HEK293 (cell line): ENCODE results near the gene FGF6.
A peak's percentile ranks its signal among the peaks of the same experiment; 100 is the strongest.

Experiments used
- HOXA7 ChIP-seq: sonication (generic); formaldehyde crosslinking; IDR thresholded peaks from 2 replicates; pipeline ENCODE4 v1.8.1; 2022; ENCODE audit warnings: missing genetic modification reagents, borderline replicate concordance
- MEIS1 ChIP-seq: sonication (generic); formaldehyde crosslinking; IDR thresholded peaks from 2 replicates; pipeline ENCODE4 v1.8.1; 2022; ENCODE audit warnings: missing genetic modification reagents, mild to moderate bottlenecking, borderline replicate concordance
- OSR2 ChIP-seq: fragments of 450-650 bp; formaldehyde crosslinking; IDR thresholded peaks from 2 replicates; pipeline ENCODE4 v1.5.1; 2016; ENCODE audit warnings: missing biosample characterization, missing genetic modification characterization
- TRIM28 ChIP-seq: IDR thresholded peaks from 2 replicates; pipeline ENCODE4 v1.6.1; 2011; ENCODE audit warnings: low read length, control low read depth, borderline replicate concordance
- ZBTB7A ChIP-seq: fragments of 450-650 bp; formaldehyde crosslinking; IDR thresholded peaks from 2 replicates; pipeline ENCODE4 v1.5.1; 2016; ENCODE audit warnings: low read depth, missing biosample characterization, missing genetic modification characterization
- ZFP3 ChIP-seq: fragments of 450-650 bp; formaldehyde crosslinking; IDR thresholded peaks from 2 replicates; pipeline ENCODE4 v1.5.1; 2016; ENCODE audit warnings: low read depth, missing biosample characterization, missing genetic modification characterization
- ZNF16 ChIP-seq: fragments of 450-650 bp; formaldehyde crosslinking; IDR thresholded peaks from 2 replicates; pipeline ENCODE4 v1.5.1; 2016; ENCODE audit warnings: low read depth, missing biosample characterization, missing genetic modification characterization
- ZNF211 ChIP-seq: fragments of 450-650 bp; formaldehyde crosslinking; IDR thresholded peaks from 2 replicates; pipeline ENCODE4 v1.5.1; 2016; ENCODE audit warnings: low read depth, missing biosample characterization, missing genetic modification characterization
- ZNF221 ChIP-seq: fragments of 450-650 bp; formaldehyde crosslinking; IDR thresholded peaks from 2 replicates; pipeline ENCODE4 v1.5.1; 2017; ENCODE audit warnings: missing biosample characterization, missing genetic modification characterization, borderline replicate concordance
- ZNF433 ChIP-seq: fragments of 450-650 bp; formaldehyde crosslinking; IDR thresholded peaks from 2 replicates; pipeline ENCODE4 v1.5.1; 2016; ENCODE audit warnings: missing biosample characterization, missing genetic modification characterization, low read depth
- ZNF473 ChIP-seq: fragments of 450-650 bp; formaldehyde crosslinking; IDR thresholded peaks from 2 replicates; pipeline ENCODE4 v1.5.1; 2017; ENCODE audit warnings: missing biosample characterization, missing genetic modification characterization
- ZNF548 ChIP-seq: fragments of 450-650 bp; formaldehyde crosslinking; IDR thresholded peaks from 2 replicates; pipeline ENCODE4 v1.5.1; 2016; ENCODE audit warnings: missing biosample characterization, missing genetic modification characterization
- ZNF629 ChIP-seq: fragments of 450-650 bp; formaldehyde crosslinking; IDR thresholded peaks from 2 replicates; pipeline ENCODE4 v1.5.1; 2017; ENCODE audit warnings: missing biosample characterization, missing genetic modification characterization
- ZNF707 ChIP-seq: fragments of 450-650 bp; formaldehyde crosslinking; IDR thresholded peaks from 2 replicates; pipeline ENCODE4 v1.5.1; 2016; ENCODE audit warnings: missing biosample characterization, missing genetic modification characterization
- ZSCAN23 ChIP-seq: fragments of 450-650 bp; formaldehyde crosslinking; IDR thresholded peaks from 2 replicates; pipeline ENCODE4 v1.5.1; 2016; ENCODE audit warnings: missing biosample characterization, missing genetic modification characterization
- TF ChIP-seq, protein P1 (sequence below): fragments of 450-650 bp; formaldehyde crosslinking; conservative IDR thresholded peaks from 2 replicates; pipeline ENCODE4 v1.5.1; 2016; ENCODE audit warnings: low read depth, missing biosample characterization, missing genetic modification characterization
- TF ChIP-seq, protein P2 (sequence below): fragments of 450-650 bp; formaldehyde crosslinking; IDR thresholded peaks from 2 replicates; pipeline ENCODE4 v1.5.1; 2017; ENCODE audit warnings: missing biosample characterization, missing genetic modification characterization
- TF ChIP-seq, protein P3 (sequence below): fragments of 450-650 bp; formaldehyde crosslinking; IDR thresholded peaks from 2 replicates; pipeline ENCODE4 v1.5.1; 2016; ENCODE audit warnings: missing biosample characterization, missing genetic modification characterization
- TF ChIP-seq, protein P4 (sequence below): fragments of 450-650 bp; formaldehyde crosslinking; optimal IDR thresholded peaks from 2 replicates; pipeline ENCODE3; 2016; ENCODE audit warnings: missing biosample characterization, mild to moderate bottlenecking, missing genetic modification characterization
- TF ChIP-seq, protein P5 (sequence below): fragments of 450-650 bp; formaldehyde crosslinking; IDR thresholded peaks from 2 replicates; pipeline ENCODE4 v1.5.1; 2017; ENCODE audit warnings: missing biosample characterization, missing genetic modification characterization
- TF ChIP-seq, protein P6 (sequence below): fragments of 450-650 bp; formaldehyde crosslinking; IDR thresholded peaks from 2 replicates; pipeline ENCODE4 v1.5.1; 2017; ENCODE audit warnings: missing biosample characterization, mild to moderate bottlenecking, missing genetic modification characterization, moderate library complexity
- TF ChIP-seq, protein P7 (sequence below): fragments of 450-650 bp; formaldehyde crosslinking; IDR thresholded peaks from 2 replicates; pipeline ENCODE4 v1.5.1; 2016; ENCODE audit warnings: missing biosample characterization, missing genetic modification characterization

The FGF6 gene

DNA sequence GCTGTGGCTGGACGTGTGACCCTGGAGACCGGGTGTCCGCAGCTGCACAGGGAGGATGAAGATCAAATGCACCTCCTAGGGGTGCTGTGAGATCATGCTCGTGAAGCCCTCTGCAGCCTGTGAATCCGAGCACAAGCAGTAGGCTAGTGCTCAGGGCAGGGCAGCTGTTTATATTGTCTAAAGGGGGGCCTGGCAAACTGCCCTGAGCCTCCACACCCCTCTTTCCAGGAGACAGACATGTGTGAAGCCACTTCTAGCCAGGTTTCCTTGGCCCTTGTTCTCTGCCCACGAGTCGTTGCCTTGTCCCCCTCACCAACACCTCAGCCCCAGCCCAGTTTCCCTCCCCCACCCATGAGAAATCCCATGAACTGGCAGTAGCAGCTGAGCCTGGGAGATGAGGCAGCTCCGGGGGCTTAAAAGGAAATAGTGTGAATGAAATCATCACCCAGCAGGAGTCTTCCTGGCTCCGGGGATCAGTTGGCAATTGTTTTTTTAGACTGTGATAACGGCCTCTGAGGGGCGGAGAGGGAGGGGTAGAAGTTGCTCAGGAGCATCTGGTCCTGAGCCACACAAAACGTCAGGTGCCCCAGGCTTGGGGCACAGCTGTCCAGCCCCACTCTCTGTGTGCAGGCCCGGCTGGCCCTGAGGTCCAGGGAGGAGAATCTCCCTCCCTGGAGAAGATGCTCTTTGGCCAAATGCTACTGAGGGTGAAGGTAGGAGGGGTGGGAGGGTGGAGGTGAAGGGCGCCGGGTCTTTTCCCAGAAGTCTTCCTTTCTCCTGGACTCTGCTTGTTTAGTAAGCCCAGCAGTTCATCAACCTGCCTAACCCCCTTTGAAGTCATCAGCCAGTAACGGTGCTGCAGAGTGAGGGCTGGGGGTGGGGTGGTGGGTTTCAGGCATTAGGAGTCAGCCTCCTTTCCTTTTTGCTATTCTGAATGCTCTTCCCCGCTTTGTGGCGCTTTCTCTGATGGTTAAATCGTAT lies 4.0 kb downstream of the FGF6 start (continued):
- no peak for TF ChIP-seq ZNF221 (tag by site-specific recombination)
- TF ChIP-seq, protein P1, sequence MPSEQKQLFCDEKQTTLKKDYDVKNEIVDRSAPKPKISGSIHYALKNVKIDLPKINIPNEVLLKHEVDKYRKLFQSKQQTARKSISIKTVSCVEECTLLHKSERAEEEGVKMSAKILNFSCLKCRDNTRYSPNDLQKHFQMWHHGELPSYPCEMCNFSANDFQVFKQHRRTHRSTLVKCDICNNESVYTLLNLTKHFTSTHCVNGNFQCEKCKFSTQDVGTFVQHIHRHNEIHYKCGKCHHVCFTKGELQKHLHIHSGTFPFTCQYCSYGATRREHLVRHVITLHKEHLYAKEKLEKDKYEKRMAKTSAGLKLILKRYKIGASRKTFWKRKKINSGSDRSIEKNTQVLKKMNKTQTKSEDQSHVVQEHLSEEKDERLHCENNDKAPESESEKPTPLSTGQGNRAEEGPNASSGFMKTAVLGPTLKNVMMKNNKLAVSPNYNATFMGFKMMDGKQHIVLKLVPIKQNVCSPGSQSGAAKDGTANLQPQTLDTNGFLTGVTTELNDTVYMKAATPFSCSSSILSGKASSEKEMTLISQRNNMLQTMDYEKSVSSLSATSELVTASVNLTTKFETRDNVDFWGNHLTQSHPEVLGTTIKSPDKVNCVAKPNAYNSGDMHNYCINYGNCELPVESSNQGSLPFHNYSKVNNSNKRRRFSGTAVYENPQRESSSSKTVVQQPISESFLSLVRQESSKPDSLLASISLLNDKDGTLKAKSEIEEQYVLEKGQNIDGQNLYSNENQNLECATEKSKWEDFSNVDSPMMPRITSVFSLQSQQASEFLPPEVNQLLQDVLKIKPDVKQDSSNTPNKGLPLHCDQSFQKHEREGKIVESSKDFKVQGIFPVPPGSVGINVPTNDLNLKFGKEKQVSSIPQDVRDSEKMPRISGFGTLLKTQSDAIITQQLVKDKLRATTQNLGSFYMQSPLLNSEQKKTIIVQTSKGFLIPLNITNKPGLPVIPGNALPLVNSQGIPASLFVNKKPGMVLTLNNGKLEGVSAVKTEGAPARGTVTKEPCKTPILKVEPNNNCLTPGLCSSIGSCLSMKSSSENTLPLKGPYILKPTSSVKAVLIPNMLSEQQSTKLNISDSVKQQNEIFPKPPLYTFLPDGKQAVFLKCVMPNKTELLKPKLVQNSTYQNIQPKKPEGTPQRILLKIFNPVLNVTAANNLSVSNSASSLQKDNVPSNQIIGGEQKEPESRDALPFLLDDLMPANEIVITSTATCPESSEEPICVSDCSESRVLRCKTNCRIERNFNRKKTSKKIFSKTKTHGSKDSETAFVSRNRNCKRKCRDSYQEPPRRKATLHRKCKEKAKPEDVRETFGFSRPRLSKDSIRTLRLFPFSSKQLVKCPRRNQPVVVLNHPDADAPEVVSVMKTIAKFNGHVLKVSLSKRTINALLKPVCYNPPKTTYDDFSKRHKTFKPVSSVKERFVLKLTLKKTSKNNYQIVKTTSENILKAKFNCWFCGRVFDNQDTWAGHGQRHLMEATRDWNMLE (tag by site-specific recombination), result no peak
- TF ChIP-seq, protein P2, sequence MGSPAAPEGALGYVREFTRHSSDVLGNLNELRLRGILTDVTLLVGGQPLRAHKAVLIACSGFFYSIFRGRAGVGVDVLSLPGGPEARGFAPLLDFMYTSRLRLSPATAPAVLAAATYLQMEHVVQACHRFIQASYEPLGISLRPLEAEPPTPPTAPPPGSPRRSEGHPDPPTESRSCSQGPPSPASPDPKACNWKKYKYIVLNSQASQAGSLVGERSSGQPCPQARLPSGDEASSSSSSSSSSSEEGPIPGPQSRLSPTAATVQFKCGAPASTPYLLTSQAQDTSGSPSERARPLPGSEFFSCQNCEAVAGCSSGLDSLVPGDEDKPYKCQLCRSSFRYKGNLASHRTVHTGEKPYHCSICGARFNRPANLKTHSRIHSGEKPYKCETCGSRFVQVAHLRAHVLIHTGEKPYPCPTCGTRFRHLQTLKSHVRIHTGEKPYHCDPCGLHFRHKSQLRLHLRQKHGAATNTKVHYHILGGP, result no peak
- no peak for TF ChIP-seq ZNF16
- TF ChIP-seq, protein P3, sequence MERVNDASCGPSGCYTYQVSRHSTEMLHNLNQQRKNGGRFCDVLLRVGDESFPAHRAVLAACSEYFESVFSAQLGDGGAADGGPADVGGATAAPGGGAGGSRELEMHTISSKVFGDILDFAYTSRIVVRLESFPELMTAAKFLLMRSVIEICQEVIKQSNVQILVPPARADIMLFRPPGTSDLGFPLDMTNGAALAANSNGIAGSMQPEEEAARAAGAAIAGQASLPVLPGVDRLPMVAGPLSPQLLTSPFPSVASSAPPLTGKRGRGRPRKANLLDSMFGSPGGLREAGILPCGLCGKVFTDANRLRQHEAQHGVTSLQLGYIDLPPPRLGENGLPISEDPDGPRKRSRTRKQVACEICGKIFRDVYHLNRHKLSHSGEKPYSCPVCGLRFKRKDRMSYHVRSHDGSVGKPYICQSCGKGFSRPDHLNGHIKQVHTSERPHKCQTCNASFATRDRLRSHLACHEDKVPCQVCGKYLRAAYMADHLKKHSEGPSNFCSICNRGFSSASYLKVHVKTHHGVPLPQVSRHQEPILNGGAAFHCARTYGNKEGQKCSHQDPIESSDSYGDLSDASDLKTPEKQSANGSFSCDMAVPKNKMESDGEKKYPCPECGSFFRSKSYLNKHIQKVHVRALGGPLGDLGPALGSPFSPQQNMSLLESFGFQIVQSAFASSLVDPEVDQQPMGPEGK (tag by site-specific recombination), result peak; percentile 81
- no peak for TF ChIP-seq ZFP3 (tag by site-specific recombination)
- TF ChIP-seq ZNF629 (tag by site-specific recombination), result peak; percentile 86
- TF ChIP-seq, protein P4, sequence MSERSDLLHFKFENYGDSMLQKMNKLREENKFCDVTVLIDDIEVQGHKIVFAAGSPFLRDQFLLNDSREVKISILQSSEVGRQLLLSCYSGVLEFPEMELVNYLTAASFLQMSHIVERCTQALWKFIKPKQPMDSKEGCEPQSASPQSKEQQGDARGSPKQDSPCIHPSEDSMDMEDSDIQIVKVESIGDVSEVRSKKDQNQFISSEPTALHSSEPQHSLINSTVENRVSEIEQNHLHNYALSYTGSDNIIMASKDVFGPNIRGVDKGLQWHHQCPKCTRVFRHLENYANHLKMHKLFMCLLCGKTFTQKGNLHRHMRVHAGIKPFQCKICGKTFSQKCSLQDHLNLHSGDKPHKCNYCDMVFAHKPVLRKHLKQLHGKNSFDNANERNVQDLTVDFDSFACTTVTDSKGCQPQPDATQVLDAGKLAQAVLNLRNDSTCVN (tag by site-specific recombination), result no peak
- TF ChIP-seq, protein P5, sequence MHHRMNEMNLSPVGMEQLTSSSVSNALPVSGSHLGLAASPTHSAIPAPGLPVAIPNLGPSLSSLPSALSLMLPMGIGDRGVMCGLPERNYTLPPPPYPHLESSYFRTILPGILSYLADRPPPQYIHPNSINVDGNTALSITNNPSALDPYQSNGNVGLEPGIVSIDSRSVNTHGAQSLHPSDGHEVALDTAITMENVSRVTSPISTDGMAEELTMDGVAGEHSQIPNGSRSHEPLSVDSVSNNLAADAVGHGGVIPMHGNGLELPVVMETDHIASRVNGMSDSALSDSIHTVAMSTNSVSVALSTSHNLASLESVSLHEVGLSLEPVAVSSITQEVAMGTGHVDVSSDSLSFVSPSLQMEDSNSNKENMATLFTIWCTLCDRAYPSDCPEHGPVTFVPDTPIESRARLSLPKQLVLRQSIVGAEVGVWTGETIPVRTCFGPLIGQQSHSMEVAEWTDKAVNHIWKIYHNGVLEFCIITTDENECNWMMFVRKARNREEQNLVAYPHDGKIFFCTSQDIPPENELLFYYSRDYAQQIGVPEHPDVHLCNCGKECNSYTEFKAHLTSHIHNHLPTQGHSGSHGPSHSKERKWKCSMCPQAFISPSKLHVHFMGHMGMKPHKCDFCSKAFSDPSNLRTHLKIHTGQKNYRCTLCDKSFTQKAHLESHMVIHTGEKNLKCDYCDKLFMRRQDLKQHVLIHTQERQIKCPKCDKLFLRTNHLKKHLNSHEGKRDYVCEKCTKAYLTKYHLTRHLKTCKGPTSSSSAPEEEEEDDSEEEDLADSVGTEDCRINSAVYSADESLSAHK (tag by site-specific recombination), result no peak
- TF ChIP-seq, protein P6, sequence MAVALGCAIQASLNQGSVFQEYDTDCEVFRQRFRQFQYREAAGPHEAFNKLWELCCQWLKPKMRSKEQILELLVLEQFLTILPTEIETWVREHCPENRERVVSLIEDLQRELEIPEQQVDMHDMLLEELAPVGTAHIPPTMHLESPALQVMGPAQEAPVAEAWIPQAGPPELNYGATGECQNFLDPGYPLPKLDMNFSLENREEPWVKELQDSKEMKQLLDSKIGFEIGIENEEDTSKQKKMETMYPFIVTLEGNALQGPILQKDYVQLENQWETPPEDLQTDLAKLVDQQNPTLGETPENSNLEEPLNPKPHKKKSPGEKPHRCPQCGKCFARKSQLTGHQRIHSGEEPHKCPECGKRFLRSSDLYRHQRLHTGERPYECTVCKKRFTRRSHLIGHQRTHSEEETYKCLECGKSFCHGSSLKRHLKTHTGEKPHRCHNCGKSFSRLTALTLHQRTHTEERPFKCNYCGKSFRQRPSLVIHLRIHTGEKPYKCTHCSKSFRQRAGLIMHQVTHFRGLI (tag by site-specific recombination), result 0 out of 2 replicates have a peak, but pooled peaks have one; percentile 20
- TF ChIP-seq ZNF548 (tag by site-specific recombination), result no peak
- no peak for TF ChIP-seq ZNF433 (tag by site-specific recombination)
- no peak for TF ChIP-seq ZSCAN23 (tag by site-specific recombination)
- TF ChIP-seq TRIM28, result peak; percentile 55; the same call in 1 of the 2 replicates
- TF ChIP-seq ZBTB7A, result no peak
- TF ChIP-seq HOXA7 (CRISPR knock-in tag), result no peak
- no peak for TF ChIP-seq ZNF211
- TF ChIP-seq ZNF707 (tag by site-specific recombination), result no peak
- no peak for TF ChIP-seq ZNF473 (tag by site-specific recombination)
- TF ChIP-seq, protein P7, sequence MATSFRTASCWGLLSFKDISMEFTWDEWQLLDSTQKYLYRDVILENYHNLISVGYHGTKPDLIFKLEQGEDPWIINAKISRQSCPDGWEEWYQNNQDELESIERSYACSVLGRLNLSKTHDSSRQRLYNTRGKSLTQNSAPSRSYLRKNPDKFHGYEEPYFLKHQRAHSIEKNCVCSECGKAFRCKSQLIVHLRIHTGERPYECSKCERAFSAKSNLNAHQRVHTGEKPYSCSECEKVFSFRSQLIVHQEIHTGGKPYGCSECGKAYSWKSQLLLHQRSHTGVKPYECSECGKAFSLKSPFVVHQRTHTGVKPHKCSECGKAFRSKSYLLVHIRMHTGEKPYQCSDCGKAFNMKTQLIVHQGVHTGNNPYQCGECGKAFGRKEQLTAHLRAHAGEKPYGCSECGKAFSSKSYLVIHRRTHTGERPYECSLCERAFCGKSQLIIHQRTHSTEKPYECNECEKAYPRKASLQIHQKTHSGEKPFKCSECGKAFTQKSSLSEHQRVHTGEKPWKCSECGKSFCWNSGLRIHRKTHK (tag by site-specific recombination), result no peak
- TF ChIP-seq MEIS1 (CRISPR knock-in tag), result no peak
- TF ChIP-seq OSR2 (tag by site-specific recombination), result peak; percentile 96
